Activated B cell treated with CpG ODN at 0.5 μM for 24 hours (primary cell): ENCODE measurements around the gene RAD51B. TPM values are rescaled to one million over a fixed set of nuclear protein-coding genes. Genes with fewer than 3 reads are reported as not detected.
A peak's percentile ranks its signal among the peaks of the same experiment; 100 is the strongest.
"Not testable (repeated sequence)": the region's sequence is repeated elsewhere in the genome, so short reads cannot be mapped to it uniquely, and the experiment has no call there.

Experiments
- ATAC-seq: fragments of 200-7000 bp; cut with Tn5 transposase; one replicate; pipeline ENCODE4 v1.10.0; 2021; ENCODE audit warnings: low read depth, mild to moderate bottlenecking, moderate library complexity
- CTCF ChIA-PET: fragments of 350-600 bp; sonication (Branson Sonifier 250); formaldehyde crosslinking; loops from one replicate; lab custom pipeline; 2021; ENCODE audit warnings: antibody characterized with exemption; lab: Charles Lee
- POLR2A ChIA-PET: fragments of 350-600 bp; sonication (Branson Sonifier 250); formaldehyde crosslinking; loops from one replicate; lab custom pipeline; 2021; ENCODE audit warnings: antibody characterized with exemption; lab: Charles Lee
- DNase-seq: peaks from one replicate; pipeline ENCODE4 v3.0.0; 2022
- H3K27ac Mint-ChIP-seq: one replicate; pipeline ENCODE4 v1.8.0; 2020; ENCODE audit warnings: mixed read lengths
- H3K27me3 Mint-ChIP-seq: one replicate; pipeline ENCODE4 v1.8.0; 2021; ENCODE audit warnings: mixed read lengths
- H3K36me3 Mint-ChIP-seq: one replicate; pipeline ENCODE4 v1.8.0; 2021; ENCODE audit warnings: low read depth, mixed read lengths
- H3K4me1 Mint-ChIP-seq: one replicate; pipeline ENCODE4 v1.8.0; 2021; ENCODE audit warnings: mixed read lengths
- H3K4me3 Mint-ChIP-seq: one replicate; pipeline ENCODE4 v1.8.0; 2020; ENCODE audit warnings: mild to moderate bottlenecking, mixed read lengths
- H3K9me3 Mint-ChIP-seq: one replicate; pipeline ENCODE4 v1.8.0; 2020; ENCODE audit warnings: mixed read lengths
- CTCF ChIP-seq: fragments of 200-600 bp; IDR thresholded peaks from one replicate; pipeline ENCODE4 v1.8.0; 2022; ENCODE audit warnings: antibody characterized with exemption, mild to moderate bottlenecking
- intact Hi-C: fragments of 100-400 bp; cut with micrococcal nuclease; formaldehyde crosslinking; loops from one replicate; pipeline ENCODE4 v1.15.1; 2024
- total RNA-seq: library from RNA; stranded (reverse); gene quantifications from 2 replicates; pipeline ENCODE4 v1.2.3, GENCODE V29; 2022

Gene RAD51B
- total RNA-seq, 1 donor from 2014 or later = 53.9 TPM

GRCh38 chr14:67817750-67818438 lies 1.7 kb upstream of the RAD51B start:
- H3K27ac Mint-ChIP-seq = peak overlapping the region; percentile 53
- intact Hi-C loops = loop anchor here (2.0 to 5.0 kb wide), 3 partner anchors 216 to 977 kb away; partner anchors contain the start of genes EIF2S1 and PIGH
- H3K9me3 Mint-ChIP-seq = peaks cover 2% of the 10 kb centered on the region
- peaks cover 28% of the 10 kb centered on the region for H3K36me3 Mint-ChIP-seq
- DNase-seq = no peak
- peak overlapping the region; percentile 63 for H3K4me3 Mint-ChIP-seq
- ChIA-PET POLR2A (interaction anchor here (1.3 kb wide), 1 partner anchor 1955 kb away, joined by 6 read pairs; no protein-coding TSS in a partner anchor), CTCF (interaction anchor here (1.6 kb wide), 1 partner anchor 217 kb away, joined by 3 read pairs; the partner anchor contains the start of gene PIGH)
- no peaks in the 10 kb centered on the region for H3K27me3 Mint-ChIP-seq
- peaks cover 62% of the 10 kb centered on the region for H3K4me1 Mint-ChIP-seq
- TF ChIP-seq CTCF = no peak
- no peak for ATAC-seq

DNA sequence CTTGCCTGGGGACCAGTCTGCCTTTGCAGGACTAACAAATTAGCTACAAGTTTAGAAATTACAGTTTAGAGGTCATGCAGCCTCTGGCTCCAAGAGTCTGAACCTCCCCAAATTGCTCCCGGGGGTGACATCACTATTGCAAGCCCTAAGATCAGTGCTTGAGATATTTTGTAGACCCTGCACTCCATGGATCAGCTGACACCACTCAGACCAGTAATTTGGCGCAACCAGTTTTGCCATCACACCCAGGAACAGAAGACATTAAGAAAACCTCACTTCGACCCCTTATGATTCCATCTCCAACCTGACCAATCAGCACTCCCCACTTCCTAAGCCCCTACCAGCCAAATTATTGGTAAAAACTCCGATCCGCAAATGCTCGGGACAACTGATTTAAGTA lies 1.1 kb upstream of the RAD51B start:
- intact Hi-C loops = loop anchor here (2.0 to 5.0 kb wide), 2 partner anchors 216 to 458 kb away; partner anchors contain the start of genes EIF2S1 and PIGH
- CTCF ChIA-PET, H3K27me3 Mint-ChIP-seq, DNase-seq, POLR2A ChIA-PET, H3K9me3 Mint-ChIP-seq, ATAC-seq: not testable (repeated sequence)
- Mint-ChIP-seq H3K4me1 (peaks cover 59% of the 10 kb centered on the region), H3K4me3 (peak overlapping the region; percentile 63), H3K27ac (peak overlapping the region; percentile 53), H3K36me3 (peaks cover 25% of the 10 kb centered on the region)

DNA sequence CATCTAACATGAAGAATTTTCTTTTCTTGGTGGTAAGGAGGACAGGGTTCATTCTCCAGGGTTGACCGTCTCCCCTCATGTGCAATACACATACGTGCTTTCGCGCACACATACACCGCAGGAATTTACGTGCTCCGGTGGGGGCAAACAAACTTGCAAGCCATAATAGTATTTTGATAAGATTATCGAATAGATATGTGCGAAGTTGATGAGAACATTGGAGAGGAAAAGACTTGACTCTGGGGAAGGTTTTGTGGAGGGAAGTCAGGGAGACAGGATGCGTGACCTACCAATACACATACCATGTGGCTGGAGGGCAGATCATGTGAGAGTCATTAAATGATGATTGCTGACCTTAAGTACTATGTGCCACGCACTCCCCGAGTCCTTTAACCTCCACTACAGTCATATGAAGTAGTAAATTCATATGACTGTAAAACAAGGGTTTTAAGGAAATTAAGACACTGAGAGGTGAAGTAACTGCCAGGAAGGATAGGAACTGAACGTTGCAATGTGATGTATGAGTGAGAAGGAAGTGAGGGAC lies 921 bp downstream of the RAD51B start:
- H3K9me3 Mint-ChIP-seq = peaks cover 2% of the 10 kb centered on the region
- H3K27ac Mint-ChIP-seq = peak overlapping the region; percentile 95
- ATAC-seq (no peak), DNase-seq (no peak)
- intact Hi-C loops = loop anchor here (2.0 kb wide), 1 partner anchor 1578 kb away; the partner anchor contains the start of genes ERH and SLC39A9
- no peaks in the 10 kb centered on the region for H3K27me3 Mint-ChIP-seq
- peak overlapping the region; percentile 97 for H3K4me3 Mint-ChIP-seq
- H3K4me1 Mint-ChIP-seq = peaks cover 41% of the 10 kb centered on the region
- POLR2A ChIA-PET = interaction anchor here (0.8 to 1.9 kb wide), 2 partner anchors 972 to 1946 kb away, joined by 4 to 7 read pairs; partner anchors contain the start of genes SRSF5 and ZFP36L1
- CTCF ChIA-PET = interaction anchor here (1.2 kb wide), 1 partner anchor 17 kb away, joined by 4 read pairs; no protein-coding TSS in a partner anchor
- no peak for TF ChIP-seq CTCF
- H3K36me3 Mint-ChIP-seq = peaks cover 17% of the 10 kb centered on the region

DNA sequence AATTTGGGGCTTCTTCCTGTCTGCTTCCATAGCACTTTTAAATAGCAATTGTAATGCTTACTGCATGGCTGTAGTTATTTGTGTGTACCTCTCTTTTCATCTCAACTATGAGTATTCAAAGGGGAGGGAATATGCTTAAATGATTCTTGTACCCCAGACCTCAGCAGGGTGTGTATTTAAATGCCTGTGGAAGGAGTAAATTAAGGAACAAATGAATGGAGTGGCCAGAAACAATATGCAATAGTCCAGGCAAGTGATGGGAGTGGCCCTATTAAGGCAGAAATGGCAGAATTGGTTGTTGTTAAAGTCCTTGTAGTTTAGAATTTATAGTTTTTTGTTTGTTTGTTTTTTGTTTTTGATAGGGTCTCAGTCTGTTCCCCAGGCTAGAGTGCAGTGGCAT lies 1.5 kb downstream of the RAD51B start:
- Mint-ChIP-seq H3K9me3 (peaks cover 2% of the 10 kb centered on the region), H3K27me3 (no peaks in the 10 kb centered on the region), H3K4me1 (peaks cover 35% of the 10 kb centered on the region), H3K27ac (no peak overlapping the region), H3K36me3 (peaks cover 21% of the 10 kb centered on the region), H3K4me3 (peak overlapping the region; percentile 97)
- intact Hi-C loops = loop anchor here (2.0 kb wide), 1 partner anchor 1578 kb away; the partner anchor contains the start of genes ERH and SLC39A9
- CTCF ChIA-PET = no interaction called here
- DNase-seq (no peak), ATAC-seq (no peak)
- no peak for TF ChIP-seq CTCF
- POLR2A ChIA-PET = no interaction called here

DNA sequence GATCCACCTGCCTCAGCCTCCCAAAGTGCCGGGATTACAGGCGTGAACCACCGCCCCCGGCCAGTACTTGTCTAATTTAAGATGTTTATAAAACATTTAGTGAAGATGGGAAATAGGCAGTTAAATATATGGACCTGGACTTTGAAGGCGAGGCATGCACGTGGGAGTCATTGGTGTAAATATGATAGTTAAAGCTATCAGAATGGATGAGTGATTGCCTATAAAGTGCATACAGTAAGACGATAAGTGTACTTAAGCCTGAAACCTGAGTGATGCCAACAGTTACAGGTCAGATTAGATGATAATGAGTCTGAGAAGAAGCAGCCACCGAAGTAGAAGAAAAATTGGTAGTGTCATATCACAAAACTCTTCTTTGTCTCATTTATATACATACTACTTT lies 11.5 kb downstream of the RAD51B start:
- intact Hi-C loops = no loop called here
- no peak overlapping the region for H3K4me3 Mint-ChIP-seq
- H3K27ac Mint-ChIP-seq = no peak overlapping the region
- H3K4me1 Mint-ChIP-seq = no peaks in the 10 kb centered on the region
- ChIA-PET CTCF (no interaction called here), POLR2A (no interaction called here)
- TF ChIP-seq CTCF = no peak
- no peaks in the 10 kb centered on the region for H3K27me3 Mint-ChIP-seq
- H3K36me3 Mint-ChIP-seq = peaks cover 40% of the 10 kb centered on the region
- ATAC-seq (no peak), DNase-seq (no peak)
- H3K9me3 Mint-ChIP-seq = peaks cover 2% of the 10 kb centered on the region
